ENCODE results near the gene PDE7B.

Gene PDE7B

DNA sequence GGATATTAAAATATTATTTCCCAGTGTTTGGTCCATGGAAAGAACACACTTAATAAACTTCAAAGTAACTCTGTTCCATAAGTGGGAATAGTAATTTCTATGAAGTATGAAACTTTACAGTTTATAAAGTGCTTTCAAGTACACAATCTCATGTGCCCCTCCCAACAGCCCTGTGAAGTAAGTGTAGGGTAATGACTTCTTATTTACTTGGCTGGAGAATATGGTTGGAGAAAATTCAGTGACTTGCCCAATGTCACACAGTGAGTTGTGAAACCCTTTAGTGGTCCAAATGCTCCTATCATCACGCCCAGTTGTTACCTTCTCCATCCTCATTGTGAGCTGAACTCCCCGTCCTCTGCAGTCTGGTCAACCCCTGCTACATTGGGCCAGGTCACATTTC, 141.2 kb downstream of the PDE7B start:
- DNase-seq (ENCODE audit: low read depth): no peak
- H3K4me3 ChIP-seq (ENCODE audit: low read length): no peak overlapping the region
- TF ChIP-seq, protein P1, sequence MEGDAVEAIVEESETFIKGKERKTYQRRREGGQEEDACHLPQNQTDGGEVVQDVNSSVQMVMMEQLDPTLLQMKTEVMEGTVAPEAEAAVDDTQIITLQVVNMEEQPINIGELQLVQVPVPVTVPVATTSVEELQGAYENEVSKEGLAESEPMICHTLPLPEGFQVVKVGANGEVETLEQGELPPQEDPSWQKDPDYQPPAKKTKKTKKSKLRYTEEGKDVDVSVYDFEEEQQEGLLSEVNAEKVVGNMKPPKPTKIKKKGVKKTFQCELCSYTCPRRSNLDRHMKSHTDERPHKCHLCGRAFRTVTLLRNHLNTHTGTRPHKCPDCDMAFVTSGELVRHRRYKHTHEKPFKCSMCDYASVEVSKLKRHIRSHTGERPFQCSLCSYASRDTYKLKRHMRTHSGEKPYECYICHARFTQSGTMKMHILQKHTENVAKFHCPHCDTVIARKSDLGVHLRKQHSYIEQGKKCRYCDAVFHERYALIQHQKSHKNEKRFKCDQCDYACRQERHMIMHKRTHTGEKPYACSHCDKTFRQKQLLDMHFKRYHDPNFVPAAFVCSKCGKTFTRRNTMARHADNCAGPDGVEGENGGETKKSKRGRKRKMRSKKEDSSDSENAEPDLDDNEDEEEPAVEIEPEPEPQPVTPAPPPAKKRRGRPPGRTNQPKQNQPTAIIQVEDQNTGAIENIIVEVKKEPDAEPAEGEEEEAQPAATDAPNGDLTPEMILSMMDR (conservative IDR thresholded peaks at IDR 0.05; ENCODE audit: low read length): no peak

DNA sequence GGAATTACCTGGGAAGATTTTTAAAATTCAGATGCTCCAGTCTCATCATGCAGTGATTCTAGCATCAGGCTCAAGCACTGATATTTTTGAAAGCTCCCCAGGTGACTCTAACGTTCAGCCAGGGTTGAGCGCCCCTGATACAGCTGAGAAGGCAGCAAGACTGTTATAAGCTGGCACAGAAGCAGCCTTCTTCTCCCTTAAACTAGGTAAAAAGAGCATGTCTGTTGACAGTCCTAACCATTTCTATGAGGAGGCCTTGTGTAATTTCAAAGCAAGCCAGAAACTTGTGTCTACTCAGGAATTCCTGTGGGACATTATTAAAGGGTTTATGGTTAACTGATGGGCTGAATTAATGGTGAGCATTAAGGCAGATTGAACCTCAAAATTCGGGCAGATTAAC, 141.9 kb downstream of the PDE7B start:
- TF ChIP-seq, protein P1 (conservative IDR thresholded peaks at IDR 0.05; ENCODE audit: low read length): no peak
- DNase-seq (ENCODE audit: low read depth): no peak
- H3K4me3 ChIP-seq (ENCODE audit: low read length): no peak overlapping the region

DNA sequence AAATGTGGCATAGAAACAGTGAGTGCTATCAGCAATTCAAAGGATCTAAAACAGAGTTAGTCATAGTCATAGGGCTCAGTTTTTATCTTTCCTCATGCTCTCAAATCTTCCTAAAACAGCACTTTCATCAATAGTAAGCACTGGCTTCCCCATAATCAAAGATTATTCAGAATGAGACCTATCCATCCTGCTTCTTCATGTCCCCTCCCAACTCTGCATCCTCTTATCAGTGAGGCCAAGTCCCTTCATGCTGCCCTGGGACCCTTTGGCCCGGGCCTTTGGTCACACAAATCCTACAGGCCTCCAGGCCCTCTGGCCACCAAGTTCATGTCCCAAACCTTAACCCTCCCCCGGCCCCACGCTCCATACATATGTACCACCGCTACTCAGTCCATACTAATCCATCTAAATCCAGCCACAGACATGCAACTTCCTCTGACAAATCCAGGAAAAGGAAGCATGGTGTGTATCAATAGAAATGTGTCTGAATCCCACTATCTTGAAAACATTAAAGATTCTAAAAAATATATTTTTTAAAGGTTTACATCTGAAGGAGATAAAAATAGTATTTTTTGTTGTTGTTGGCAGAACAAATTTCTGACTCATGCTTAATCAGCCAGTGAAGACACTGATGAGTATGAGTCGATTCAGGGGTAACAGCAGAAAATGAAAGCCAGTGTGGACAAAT, 143.5 kb downstream of the PDE7B start:
- DNase-seq (ENCODE audit: low read depth): peak; percentile 51
- H3K4me3 ChIP-seq (ENCODE audit: low read length): no peak overlapping the region
- TF ChIP-seq, protein P1 (conservative IDR thresholded peaks at IDR 0.05; ENCODE audit: low read length): no peak

DNA sequence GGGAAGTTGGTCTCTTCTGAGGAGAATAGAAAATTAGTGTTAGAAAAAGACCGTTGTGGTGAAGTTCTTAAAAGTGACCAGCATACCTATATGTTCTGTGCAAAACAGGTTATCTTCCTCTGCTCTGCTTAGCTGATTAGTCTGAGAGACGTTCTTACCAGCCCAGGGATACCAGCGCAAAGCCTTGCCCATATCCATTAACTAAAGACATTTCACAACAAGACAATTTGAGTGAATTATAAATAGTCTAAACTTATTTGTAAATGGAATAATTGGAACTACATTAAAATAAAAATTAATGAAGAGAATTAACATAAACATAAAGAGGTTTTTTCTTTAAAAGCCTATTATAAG, 144.0 kb downstream of the PDE7B start:
- no peak overlapping the region for H3K4me3 ChIP-seq (ENCODE audit: low read length)
- DNase-seq (ENCODE audit: low read depth): no peak
- TF ChIP-seq, protein P1 (conservative IDR thresholded peaks at IDR 0.05; ENCODE audit: low read length): no peak

DNA sequence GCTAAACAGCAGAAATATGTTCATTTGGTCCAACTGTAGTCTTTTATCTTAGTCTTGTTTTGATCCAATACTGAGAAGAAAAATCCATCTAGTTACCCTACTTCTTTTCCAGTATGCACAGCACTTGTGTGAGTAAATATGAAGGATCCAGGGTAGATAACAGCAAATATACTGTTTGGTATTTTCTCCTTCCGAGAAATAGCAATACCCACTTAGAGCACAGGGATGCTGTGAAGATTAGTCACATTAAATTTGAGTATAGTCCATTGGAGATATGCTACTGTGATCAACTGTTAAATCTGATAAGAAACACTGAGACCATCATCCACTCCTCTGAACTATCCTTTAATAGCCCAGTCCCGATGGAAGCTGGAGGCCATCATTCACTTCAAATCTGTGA, 145.2 kb downstream of the PDE7B start:
- H3K4me3 ChIP-seq (ENCODE audit: low read length): no peak overlapping the region
- TF ChIP-seq, protein P1 (conservative IDR thresholded peaks at IDR 0.05; ENCODE audit: low read length): no peak
- DNase-seq (ENCODE audit: low read depth): no peak

DNA sequence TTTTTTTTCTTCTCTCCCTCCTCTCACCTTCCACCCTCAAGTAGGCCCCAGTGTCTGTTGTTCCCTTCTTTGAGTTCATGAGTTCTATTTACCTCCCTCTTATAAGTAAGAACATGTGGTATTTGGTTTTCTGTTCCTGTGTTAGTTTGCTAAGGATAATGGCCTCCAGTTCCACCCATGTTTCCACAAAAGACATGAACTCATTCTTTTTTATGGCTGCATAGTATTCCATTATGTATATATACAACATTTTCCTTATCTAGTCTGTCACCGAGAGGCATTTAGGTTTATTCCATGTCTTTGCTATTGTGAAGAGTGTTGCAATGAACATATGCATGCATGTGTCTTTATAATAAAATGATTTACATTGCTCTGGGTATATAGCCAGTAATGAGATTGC, 147.9 kb downstream of the PDE7B start:
- no peak for DNase-seq (ENCODE audit: low read depth)
- no peak overlapping the region for H3K4me3 ChIP-seq (ENCODE audit: low read length)
- TF ChIP-seq, protein P1 (conservative IDR thresholded peaks at IDR 0.05; ENCODE audit: low read length): no peak

DNA sequence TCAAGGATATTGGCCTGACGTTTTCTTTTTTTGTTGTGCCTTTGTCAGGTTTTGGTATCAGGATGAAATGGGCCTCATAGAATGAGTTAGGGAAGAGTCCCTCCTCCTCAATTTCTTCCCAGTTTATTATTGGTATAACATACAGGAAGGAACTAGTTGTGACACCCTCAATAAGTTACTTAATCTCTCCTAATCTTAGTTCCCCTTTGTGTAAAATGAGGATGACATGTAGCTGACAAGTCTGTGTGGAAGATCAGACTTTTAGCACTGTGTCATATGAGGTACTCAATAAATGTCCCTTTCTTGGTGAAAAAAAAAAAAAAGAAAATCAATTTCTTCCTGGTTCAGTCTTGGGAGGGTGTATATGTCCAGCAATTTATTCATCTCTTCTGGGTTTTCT, 155.8 kb downstream of the PDE7B start:
- no peak for DNase-seq (ENCODE audit: low read depth)
- no peak overlapping the region for H3K4me3 ChIP-seq (ENCODE audit: low read length)
- TF ChIP-seq, protein P1 (conservative IDR thresholded peaks at IDR 0.05; ENCODE audit: low read length): no peak

All from AG10803 (cell line).